Smooth muscle cell (in vitro differentiated cells): Measurements from ENCODE around the gene OR8B4. TPM values are rescaled to one million over a fixed set of nuclear protein-coding genes. Genes with fewer than 3 reads are reported as not detected.
A peak's percentile ranks its signal among the peaks of the same experiment; 100 is the strongest.

Experiments used
- DNase-seq: peaks from one replicate; lab custom pipeline; 2025; ENCODE audit not compliant: unreplicated experiment; lab: John Stamatoyannopoulos, UW
- H2AFZ ChIP-seq: fragments of 200-600 bp; sonication (generic); 2 replicates; pipeline ENCODE4 v1.6.0; 2016; ENCODE audit warnings: antibody characterized with exemption, low read depth, mild to moderate bottlenecking
- H3F3A ChIP-seq: fragments of 200-600 bp; sonication (generic); 2 replicates; pipeline ENCODE4 v1.6.0; 2017; ENCODE audit warnings: antibody characterized with exemption, low read depth
- H3K27ac ChIP-seq: fragments of 200-600 bp; sonication (generic); 2 replicates; pipeline ENCODE4 v1.5.1; 2016; ENCODE audit warnings: low read depth, mild to moderate bottlenecking
- H3K27me3 ChIP-seq: fragments of 200-600 bp; sonication (generic); 2 replicates; pipeline ENCODE4 v1.6.1; 2016; ENCODE audit warnings: low read depth, mild to moderate bottlenecking
- H3K36me3 ChIP-seq: fragments of 200-600 bp; sonication (generic); 2 replicates; pipeline ENCODE4 v1.5.1; 2016; ENCODE audit warnings: low read depth
- H3K4me1 ChIP-seq: fragments of 200-600 bp; sonication (generic); 2 replicates; pipeline ENCODE4 v1.5.1; 2016; ENCODE audit warnings: low read depth
- H3K4me2 ChIP-seq: fragments of 200-600 bp; sonication (generic); 2 replicates; pipeline ENCODE4 v1.6.0; 2016; ENCODE audit warnings: mild to moderate bottlenecking
- H3K4me3 ChIP-seq: fragments of 200-600 bp; sonication (generic); 2 replicates; pipeline ENCODE4 v1.5.1; 2016; ENCODE audit warnings: mild to moderate bottlenecking
- H3K79me2 ChIP-seq: fragments of 200-600 bp; sonication (generic); 2 replicates; pipeline ENCODE4 v1.6.0; 2016; ENCODE audit warnings: low read depth, mild to moderate bottlenecking
- H3K9ac ChIP-seq: fragments of 200-600 bp; sonication (generic); 2 replicates; pipeline ENCODE4 v1.6.0; 2016; ENCODE audit warnings: low read depth
- H3K9me3 ChIP-seq: fragments of 200-600 bp; sonication (generic); replicated peaks from 2 replicates; pipeline ENCODE4 v1.5.1; 2016; ENCODE audit warnings: low read depth
- H4K20me1 ChIP-seq: fragments of 200-600 bp; sonication (generic); 2 replicates; pipeline ENCODE4 v1.6.0; 2016; ENCODE audit warnings: low read depth
- WGBS: methylation state at CpG from one replicate; pipeline ENCODE4 v1.1.7; 2016; ENCODE audit warnings: low lambda C conversion rate; 5-methylcytosine and 5-hydroxymethylcytosine counted together
- polyA plus RNA-seq: library from polyadenylated mRNA; unstranded; fragments of >200 nt; fragmentation: Nextera tagmentation; extraction: Ambion mirVana; gene quantifications from 2 replicates; pipeline ENCODE4 v1.2.1, GENCODE V29; 2016
- total RNA-seq: library from RNA; depleted of rRNA; stranded (reverse); fragments of >200 nt; gene quantifications from 2 replicates; pipeline ENCODE4 v1.2.3, GENCODE V29; 2014
- TF ChIP-seq, protein P1 (sequence below): fragments of 200-600 bp; sonication (generic); IDR thresholded peaks from 2 replicates; pipeline ENCODE4 v1.5.1; 2017; ENCODE audit warnings: borderline replicate concordance, mild to moderate bottlenecking, antibody characterized with exemption; ENCODE audit not compliant: insufficient read depth, poor library complexity, severe bottlenecking

Gene OR8B4
- total and polyA plus RNA-seq, 2 experiments from 2014 or later = not detected

DNA sequence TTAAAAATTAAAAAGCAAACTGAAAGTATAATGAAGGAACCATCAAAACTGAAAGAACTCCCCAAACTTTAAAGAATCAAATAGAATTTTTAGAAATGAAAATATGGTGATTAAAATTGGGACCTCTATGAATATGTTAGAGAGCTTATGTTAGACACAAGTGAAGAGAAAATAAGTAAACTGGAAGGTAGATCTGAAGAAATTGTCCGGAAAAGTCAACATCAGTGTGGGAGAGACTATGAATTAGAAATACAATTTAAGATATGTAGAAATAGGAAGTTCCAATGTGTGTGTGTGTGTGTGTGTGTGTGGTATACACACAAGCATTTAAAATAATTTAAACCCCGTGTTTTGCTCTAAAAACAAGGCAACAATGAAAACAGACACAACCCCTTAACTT, 4.9 kb upstream of the OR8B4 start:
- no peak for DNase-seq
- TF ChIP-seq, protein P1, sequence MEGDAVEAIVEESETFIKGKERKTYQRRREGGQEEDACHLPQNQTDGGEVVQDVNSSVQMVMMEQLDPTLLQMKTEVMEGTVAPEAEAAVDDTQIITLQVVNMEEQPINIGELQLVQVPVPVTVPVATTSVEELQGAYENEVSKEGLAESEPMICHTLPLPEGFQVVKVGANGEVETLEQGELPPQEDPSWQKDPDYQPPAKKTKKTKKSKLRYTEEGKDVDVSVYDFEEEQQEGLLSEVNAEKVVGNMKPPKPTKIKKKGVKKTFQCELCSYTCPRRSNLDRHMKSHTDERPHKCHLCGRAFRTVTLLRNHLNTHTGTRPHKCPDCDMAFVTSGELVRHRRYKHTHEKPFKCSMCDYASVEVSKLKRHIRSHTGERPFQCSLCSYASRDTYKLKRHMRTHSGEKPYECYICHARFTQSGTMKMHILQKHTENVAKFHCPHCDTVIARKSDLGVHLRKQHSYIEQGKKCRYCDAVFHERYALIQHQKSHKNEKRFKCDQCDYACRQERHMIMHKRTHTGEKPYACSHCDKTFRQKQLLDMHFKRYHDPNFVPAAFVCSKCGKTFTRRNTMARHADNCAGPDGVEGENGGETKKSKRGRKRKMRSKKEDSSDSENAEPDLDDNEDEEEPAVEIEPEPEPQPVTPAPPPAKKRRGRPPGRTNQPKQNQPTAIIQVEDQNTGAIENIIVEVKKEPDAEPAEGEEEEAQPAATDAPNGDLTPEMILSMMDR = no peak
- no peak overlapping the region for H3K27ac ChIP-seq
- no peak overlapping the region for H3K4me3 ChIP-seq
- no peak overlapping the region for H2AFZ ChIP-seq
- no peak overlapping the region for H3K9ac ChIP-seq
- H4K20me1 ChIP-seq = no peaks in the 10 kb centered on the region
- no peaks in the 10 kb centered on the region for H3K4me1 ChIP-seq
- 85% methylated on average over 2 of the region's 2 CpGs for WGBS
- H3F3A ChIP-seq = no peaks in the 10 kb centered on the region
- H3K4me2 ChIP-seq = no peak overlapping the region
- H3K36me3 ChIP-seq = no peaks in the 10 kb centered on the region
- no peaks in the 10 kb centered on the region for H3K9me3 ChIP-seq
- H3K79me2 ChIP-seq = no peaks in the 10 kb centered on the region
- H3K27me3 ChIP-seq = peaks cover 2% of the 10 kb centered on the region

DNA sequence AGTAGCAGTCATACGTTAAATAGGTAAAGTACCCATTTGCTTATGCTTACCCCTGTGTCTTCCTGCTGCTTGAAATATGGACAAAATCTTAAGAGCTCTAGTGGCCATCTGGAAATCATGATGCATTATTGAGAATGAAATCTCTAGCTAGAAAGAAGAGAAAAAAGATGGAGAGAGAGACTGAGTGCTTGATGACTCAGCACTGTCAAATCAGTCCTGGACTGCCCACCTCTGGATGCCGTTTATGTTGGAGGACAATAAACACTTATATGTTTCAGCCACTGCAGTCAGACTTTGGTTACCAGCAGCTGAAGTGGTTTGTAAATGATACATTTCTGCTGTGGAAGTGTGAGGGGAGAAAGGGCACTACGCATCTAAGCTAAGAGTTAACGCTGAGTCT, 3.6 kb downstream of the OR8B4 start:
- H3K9ac ChIP-seq = no peak overlapping the region
- H4K20me1 ChIP-seq = no peaks in the 10 kb centered on the region
- H3K27me3 ChIP-seq = peaks cover 9% of the 10 kb centered on the region
- TF ChIP-seq, protein P1 = no peak
- no peak overlapping the region for H3K4me3 ChIP-seq
- no peaks in the 10 kb centered on the region for H3K36me3 ChIP-seq
- no peaks in the 10 kb centered on the region for H3K9me3 ChIP-seq
- H3K4me1 ChIP-seq = no peaks in the 10 kb centered on the region
- WGBS = 74% methylated on average over 4 of the region's 4 CpGs
- no peaks in the 10 kb centered on the region for H3K79me2 ChIP-seq
- H3K27ac ChIP-seq = no peak overlapping the region
- DNase-seq = no peak
- H2AFZ ChIP-seq = no peak overlapping the region
- no peak overlapping the region for H3K4me2 ChIP-seq
- no peaks in the 10 kb centered on the region for H3F3A ChIP-seq

DNA sequence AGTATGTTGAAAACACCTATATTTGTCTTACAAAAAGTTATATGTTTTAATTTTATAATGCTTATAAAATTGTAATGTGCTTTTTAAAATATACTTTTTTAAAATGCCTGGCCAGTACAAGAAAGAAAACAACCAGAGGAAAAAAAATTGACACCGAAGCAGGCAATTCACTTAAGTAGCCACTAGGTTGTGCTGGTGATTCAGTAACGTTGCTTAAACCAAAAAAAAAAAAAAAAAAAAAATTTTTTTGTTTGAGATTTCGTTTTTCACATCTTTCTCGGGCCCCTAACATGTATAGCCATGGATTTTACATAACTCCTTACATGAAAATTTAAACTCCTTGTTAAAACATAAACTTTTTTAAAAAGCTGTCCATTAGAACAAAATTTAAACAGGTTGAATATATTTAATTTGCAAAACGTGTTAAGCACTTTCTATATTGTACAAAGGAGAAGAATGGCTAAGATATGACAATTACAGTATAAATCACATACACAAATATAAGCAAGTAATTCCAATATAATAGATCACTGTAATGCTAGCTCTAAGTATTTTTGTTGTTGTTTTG, 9.2 kb downstream of the OR8B4 start:
- no peak overlapping the region for H3K4me3 ChIP-seq
- TF ChIP-seq, protein P1 = peak; percentile 66
- H4K20me1 ChIP-seq = no peaks in the 10 kb centered on the region
- 29% methylated on average over 5 of the region's 5 CpGs for WGBS
- no peak overlapping the region for H2AFZ ChIP-seq
- peaks cover 9% of the 10 kb centered on the region for H3K27me3 ChIP-seq
- no peak overlapping the region for H3K4me2 ChIP-seq
- no peaks in the 10 kb centered on the region for H3K36me3 ChIP-seq
- H3K9me3 ChIP-seq = no peaks in the 10 kb centered on the region
- H3K4me1 ChIP-seq = no peaks in the 10 kb centered on the region
- no peaks in the 10 kb centered on the region for H3K79me2 ChIP-seq
- no peaks in the 10 kb centered on the region for H3F3A ChIP-seq
- no peak for DNase-seq
- no peak overlapping the region for H3K9ac ChIP-seq
- no peak overlapping the region for H3K27ac ChIP-seq

DNA sequence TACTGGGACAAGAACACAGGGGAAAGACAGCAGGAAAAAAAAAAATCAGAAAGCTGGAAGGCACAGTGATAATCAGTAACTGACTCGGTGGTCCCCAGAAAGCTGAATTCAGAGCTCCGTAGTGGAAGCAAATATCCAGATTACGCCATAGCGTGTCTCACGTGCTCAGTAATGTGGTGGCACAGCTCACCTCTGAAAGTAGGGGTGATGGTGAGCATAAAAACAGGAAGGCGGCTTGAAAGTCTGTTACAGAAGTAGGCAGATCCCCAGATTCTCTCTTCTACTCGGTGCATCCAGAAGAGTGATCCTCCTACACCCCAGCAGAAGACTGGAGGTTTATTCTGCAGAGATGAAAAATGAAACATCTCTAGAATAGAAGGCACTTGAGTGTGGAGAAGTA, 14.8 kb downstream of the OR8B4 start:
- Histone ChIP-seq H2AFZ (no peak overlapping the region), H4K20me1 (no peaks in the 10 kb centered on the region), H3K36me3 (no peaks in the 10 kb centered on the region), H3K79me2 (no peaks in the 10 kb centered on the region), H3K27ac (no peak overlapping the region), H3K4me3 (no peak overlapping the region), H3K4me2 (no peak overlapping the region), H3K9ac (no peak overlapping the region), H3K4me1 (no peaks in the 10 kb centered on the region), H3K9me3 (no peaks in the 10 kb centered on the region), H3K27me3 (no peaks in the 10 kb centered on the region), H3F3A (no peaks in the 10 kb centered on the region)
- TF ChIP-seq, protein P1 = no peak
- no peak for DNase-seq
- WGBS = 83% methylated on average over 7 of the region's 7 CpGs
